T-helper 1 cell treated with Interleukin-12 subunit alpha and Interleukin-12 subunit beta and Interleukin-4 antibody, amounts not matched to agents 30 ng/mL and 1 ng/mL, for 36 hours (primary cell): ENCODE data around the gene TM9SF4. TPM values are rescaled to one million over a fixed set of nuclear protein-coding genes. Genes with fewer than 3 reads are reported as not detected.
"Not testable (repeated sequence)": the region's sequence is repeated elsewhere in the genome, so short reads cannot be mapped to it uniquely, and the experiment has no call there.

ENCODE experiments used
- intact Hi-C: fragments of 100-400 bp; cut with micrococcal nuclease; formaldehyde crosslinking; loops from one replicate; pipeline ENCODE4 v1.15.1; 2024
- total RNA-seq: library from RNA; stranded (reverse); gene quantifications from 2 replicates; pipeline ENCODE4 v1.2.3, GENCODE V29; 2022

The TM9SF4 gene
- total RNA-seq, 1 donor from 2014 or later = 44.4 TPM

DNA sequence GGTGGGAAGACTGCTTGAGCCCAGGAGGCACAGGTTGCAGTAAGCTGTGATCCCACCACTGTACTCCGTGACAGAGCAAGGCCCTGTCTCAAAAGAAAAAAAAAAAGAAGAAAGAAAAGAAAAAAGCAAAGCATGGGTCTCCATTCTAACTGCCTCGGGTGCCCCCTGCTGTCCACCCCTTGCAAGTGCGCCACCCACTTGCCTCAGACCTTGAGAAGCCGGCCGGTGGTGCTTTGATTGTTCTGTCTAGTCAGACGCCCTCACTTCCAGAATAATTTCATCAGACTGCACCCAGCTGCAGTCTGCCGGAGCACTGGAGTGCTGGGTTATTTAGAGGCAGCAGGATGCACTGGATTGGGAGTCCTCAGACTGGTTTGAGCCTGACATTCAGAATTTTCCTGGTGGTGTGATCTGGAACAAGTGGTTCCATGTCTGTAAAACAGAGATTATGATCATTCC, 17.6 kb upstream of the TM9SF4 start:
- intact Hi-C loops = loop anchor here (1.0 kb wide), 5 partner anchors 61 to 561 kb away; partner anchors contain the start of gene PDRG1

DNA sequence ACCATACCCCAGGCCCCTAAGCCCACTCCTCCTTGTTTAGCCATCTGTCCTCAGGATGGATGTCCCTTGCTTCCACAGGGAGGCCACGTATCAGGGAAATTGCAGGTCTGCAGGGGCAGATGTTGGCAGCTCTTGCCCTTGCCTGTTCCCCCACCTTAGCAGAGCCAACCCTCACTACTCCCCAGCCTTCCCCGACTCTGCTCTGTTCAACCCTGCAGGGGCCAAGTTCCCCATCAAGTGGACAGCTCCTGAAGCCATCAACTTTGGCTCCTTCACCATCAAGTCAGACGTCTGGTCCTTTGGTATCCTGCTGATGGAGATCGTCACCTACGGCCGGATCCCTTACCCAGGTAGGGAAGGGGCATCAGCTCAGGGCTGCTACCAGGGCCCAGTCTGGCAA, 10.7 kb upstream of the TM9SF4 start:
- intact Hi-C loops = no loop called here

DNA sequence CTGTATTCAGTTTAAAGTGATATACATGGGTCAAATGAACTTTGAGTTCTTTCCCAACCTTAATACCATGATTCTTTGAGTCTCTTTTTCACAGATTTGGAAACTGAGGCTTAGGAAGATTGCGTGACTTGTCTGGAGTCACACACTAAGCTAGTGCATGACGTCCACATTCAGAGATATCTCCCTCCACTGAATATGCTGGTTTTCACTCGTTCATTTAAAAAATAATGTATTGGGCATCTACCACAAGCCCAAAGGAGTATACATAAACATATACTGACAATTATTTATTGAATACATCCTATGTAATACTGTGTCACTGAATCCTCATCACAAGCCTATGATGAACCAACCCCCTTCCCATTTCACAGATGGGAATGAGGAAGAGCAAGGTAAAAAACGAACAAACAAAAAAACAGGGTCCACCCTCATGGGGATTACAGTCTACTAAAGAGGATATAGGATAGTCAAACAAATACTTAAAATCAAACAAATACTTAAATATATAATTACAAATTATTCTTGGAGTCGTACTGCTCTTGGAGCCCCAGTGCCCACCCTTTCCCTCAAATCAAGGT, 611 bp upstream of the TM9SF4 start:
- intact Hi-C loops = loop anchor here (1.0 to 2.0 kb wide), 6 partner anchors 98 to 426 kb away; partner anchors contain the start of genes ASXL1, KIF3B, PDRG1 and PLAGL2

DNA sequence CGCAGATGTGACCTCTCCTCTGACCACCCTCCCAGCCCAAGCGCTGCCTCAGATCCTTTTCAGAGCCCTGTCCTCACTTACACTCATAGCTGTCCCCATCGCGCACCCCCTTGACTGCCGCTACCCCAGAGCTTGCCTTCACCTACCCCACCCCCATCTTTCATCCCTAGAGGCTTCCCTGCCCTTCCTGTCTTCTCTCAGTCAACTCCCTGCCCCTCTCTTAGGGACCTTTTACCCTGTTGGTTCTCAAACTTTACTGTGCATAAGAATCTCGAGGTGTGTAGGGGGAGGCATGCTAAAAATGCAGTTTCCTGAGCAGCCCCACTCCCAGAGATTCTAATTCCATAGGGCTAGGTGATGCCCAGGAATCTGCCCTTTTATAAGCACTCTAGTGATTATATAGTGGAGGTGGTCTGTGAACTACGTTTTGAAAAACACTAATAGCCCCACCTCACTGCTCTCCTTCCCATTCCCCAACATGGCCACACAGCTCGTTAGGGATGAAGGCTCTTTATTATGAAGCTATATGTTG, 725 bp downstream of the TM9SF4 start:
- intact Hi-C loops = no loop called here

DNA sequence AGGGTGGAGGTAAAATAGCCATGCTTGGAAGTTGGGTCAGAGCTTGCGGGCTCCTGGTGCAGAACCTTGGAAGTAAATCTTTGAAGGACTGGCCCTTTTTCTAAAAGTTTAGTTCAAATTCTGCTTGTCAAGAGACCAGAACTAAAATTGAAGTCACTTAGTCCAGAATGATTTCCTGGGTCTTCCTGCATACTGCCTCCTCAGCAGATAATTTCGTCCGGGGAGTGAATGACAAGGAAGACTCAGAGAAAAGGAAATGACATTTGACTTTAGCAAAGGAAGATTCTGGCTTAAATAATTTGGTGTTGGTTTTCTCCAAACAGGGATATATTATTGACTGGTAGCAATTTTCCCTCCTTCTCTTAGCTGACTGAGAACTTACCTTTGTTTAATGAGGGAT, 1.2 kb downstream of the TM9SF4 start:
- intact Hi-C loops = no loop called here

DNA sequence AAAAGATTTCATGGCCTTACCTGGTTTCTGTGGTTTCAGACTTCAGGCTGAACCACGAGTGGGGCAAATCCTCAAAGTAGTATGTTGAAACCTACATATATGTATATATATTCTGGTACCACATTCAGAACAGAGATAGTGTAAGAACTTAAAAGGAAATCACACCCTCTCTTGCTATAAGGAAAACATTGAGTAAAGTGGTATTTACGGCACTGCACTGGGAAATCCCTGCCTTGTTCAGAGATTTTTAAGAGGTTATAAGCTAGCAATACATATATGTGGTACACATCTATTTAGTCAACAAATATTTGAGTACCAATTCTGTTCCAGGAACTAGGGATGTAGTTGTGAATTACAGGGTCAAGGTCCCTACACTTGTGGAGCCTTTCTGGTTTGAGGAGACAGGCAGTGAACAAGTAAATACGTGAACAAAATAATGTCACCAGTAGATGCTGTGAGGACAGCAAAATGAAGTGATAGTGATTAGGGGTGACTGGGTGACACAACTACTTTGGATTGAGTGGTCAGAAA, 1.7 kb downstream of the TM9SF4 start:
- intact Hi-C loops = no loop called here

DNA sequence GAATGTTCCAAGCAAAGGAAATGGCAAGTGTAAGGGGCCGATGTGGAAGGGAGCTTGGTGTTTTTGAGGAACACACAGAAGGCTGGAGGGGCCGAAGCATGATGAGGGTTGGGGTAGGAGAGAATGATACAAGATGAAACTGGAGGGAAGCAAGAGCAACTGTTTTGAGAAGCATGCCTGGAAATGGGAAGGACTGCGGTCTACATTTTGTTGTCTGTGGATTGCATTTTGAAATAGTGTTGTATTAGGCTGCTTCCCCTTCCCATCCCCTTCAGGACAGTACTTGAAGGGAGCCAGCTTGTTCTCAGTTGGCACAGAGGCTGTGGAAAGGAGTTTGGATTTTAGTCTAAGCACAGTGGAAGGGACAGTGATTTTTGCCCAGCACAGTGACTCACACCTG, 2.2 kb downstream of the TM9SF4 start:
- intact Hi-C loops = no loop called here

DNA sequence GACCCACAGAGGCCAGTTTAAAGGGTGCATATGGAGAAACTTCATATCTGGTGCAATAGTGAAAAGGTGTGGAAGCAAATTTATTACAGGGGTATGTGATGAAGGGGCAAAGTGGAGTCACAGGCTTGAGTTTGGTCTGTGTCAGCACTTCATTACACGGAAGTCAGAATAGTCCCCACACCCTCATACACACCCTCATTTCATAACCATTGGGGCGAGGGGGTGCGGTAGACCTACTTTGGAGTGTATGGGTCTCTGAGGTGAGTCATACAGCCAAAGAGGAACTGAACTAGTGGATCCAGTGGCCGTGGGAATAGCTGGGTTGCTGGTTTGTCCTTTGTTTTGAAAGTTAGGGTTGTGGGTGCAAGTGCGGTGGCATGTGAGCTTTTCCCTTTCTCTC, 3.3 kb downstream of the TM9SF4 start:
- intact Hi-C loops = no loop called here

DNA sequence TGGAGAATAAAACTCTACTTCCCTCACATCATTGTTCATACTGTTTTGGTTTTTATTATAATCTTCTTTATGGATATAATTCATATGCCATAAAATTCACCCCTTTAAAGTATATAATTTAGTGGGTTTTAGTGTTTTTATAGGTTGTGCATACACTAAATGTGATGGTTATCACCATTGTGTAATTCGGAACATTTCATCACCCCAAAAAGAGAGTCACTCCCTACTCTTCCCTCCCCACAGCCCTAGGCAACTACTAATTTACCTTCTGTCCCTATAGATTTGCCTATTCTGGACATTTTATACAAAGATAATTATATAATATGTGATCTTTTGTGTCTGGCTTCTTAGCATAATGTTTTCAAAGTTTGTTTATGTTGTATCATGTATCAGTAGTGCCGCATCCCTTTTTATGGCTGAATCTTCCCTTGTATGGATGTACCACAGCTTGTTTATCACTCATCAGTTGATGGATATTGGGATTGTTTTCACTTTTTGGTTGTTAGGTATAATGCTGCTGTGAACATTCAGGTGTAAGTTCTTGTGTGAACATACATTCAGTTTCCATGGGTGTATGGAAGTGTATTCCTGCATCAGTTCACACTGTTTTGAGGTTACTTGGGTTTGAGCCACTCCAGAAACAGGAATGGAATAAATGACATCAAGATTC, 4.2 kb downstream of the TM9SF4 start:
- intact Hi-C loops = no loop called here

DNA sequence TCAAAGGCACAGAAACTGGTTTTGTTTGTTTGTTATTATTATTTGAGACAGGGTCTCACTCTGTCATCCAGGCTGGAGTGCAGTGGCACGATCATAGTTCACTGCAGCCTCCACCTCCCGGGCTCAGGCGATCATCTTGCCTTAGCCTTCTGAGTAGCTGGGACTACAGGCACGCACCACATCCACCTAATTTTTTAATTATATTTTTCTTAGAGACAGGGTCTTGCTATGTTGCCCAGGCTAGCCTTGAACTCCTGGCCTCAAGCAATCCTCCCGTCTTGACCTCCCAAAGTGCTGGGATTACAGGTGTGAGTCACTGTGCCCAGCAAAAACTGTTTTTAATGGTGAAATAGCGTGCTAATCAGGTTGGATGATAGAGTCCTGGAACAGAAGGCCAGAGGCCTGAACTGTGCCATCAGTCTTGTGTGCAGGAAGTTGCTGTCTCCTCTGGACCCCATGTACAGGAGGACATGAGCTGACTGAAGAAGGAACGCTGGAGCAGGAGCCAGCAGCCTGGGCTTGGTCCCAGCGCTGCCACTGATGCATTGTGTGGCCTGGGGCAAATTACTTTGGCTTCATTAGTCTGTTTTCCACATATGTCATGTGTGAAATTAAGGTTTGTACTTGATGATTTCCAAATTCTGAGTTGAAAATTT, 4.9 kb downstream of the TM9SF4 start:
- intact Hi-C loops = no loop called here

DNA sequence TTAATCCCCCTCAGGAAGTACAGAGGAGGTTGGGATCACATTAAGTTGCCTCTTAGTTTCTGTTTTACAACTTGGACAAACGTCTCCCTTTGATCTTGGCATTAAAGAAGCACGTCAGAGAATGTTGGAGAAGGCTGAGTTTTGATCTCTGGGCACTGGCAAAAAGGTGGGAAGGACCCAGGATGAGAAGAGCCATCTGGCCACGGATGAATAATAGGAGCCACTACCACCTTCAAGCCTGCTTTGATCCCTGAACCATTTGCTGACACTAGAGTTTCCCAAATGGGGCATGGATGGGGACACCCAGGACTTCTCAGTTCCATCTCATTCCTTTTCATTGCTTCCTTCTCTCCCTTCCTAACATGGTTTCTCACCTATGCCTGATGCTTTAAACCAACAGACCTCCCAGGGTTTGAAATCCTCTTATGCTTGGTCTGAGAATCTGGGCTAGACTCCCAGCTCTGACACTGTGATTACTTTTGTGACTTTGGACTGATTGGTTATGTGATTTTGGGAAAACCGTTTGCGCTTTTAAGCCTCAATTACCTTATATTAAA, 5.8 kb downstream of the TM9SF4 start:
- intact Hi-C loops = no loop called here

DNA sequence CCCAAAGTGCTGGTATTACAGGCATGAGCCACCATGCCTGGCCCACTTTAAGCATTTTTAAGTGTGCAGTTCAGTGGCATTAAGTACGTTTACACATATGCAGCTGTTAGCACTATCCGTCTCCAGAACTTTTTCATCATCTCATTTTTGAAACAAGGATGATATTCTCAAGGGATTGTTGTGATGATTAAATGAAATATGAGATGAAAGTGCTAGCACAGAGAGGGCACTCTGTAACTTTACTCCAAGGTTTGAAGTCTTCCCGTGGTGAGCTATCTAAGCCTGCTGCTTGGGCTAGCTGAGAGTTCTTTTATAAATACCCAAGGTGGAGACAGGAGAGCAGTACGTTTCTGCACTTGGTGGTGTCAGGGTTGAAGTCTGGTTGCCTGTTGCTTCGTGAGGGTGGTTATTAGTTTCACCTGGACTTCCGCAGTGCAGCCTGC, 6.6 kb downstream of the TM9SF4 start:
- intact Hi-C loops = no loop called here

DNA sequence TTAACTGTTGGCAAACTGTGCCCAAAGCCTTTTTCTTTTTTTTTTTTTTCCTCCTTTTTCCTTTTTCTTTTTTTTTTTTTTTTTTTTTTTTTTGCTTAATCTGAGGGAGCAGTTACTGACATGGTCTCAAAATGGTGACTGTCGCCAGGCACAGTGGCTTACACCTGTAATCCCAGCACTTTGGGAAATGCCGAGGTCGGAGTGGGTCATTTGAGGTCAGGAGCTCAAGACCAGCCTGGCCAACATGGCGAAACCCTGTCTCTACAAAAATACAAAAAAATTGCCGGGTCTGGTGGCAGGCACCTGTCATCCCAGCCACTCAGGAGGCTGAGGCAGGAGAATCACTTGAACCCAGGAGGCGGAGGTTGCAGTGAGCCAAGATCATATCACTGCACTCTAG, 7.3 kb downstream of the TM9SF4 start:
- intact Hi-C loops = not testable (repeated sequence)

DNA sequence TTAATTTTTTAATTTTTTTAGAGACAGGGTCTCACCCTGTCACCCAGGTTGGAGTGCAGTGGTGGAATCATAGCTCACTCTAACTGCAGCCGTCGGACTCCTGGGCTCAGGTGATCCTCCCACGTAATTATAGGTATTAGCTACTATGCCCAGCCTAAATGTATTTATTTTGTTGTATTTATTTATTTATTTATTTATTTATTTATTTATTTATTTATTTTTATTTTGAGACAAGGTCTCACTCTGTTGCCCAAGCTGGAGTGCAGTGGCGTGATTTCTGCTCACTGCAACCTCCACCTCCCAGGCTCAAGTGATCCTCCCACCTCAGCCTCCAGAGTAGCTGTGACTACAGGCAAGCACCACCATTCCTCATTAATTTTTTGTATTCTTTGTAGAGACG, 8.9 kb downstream of the TM9SF4 start:
- intact Hi-C loops = not testable (repeated sequence)

DNA sequence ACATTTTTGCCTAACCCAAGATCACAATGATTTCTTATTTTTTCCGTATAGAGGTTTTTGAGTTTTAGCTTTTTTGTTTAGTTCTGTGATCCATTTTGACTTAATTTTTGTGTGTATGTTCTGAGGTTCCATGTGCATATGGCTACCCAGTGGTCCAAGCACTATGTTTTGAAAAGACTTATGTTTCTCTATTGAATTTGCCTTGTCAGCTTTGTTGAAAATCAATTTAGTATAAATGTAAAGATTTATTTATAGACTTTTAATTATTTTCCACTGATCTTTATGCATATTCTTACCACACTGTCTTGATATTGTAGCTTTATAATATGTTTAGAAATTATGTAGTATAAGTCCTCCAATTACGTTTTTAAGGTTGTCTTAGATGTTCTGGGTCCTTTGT, 10.2 kb downstream of the TM9SF4 start:
- intact Hi-C loops = no loop called here

DNA sequence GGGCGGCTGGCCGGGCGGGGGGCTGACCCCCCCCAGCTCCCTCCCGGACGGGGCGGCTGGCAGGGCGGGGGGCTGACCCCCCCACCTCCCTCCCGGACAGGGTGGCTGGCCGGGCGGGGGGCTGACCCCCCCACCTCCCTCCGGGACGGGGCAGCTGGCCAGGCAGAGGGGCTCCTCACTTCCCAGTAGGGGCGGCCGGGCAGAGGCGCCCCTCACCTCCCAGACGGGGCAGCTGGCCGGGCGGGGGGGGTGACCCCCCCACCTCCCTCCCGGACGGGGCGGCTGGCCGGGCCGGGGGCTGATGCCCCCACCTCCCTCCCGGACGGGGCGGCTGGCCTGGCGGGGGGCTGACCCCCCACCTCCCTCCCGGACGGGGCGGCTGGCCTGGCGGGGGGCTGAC, 12.4 kb downstream of the TM9SF4 start:
- intact Hi-C loops = not testable (repeated sequence)

DNA sequence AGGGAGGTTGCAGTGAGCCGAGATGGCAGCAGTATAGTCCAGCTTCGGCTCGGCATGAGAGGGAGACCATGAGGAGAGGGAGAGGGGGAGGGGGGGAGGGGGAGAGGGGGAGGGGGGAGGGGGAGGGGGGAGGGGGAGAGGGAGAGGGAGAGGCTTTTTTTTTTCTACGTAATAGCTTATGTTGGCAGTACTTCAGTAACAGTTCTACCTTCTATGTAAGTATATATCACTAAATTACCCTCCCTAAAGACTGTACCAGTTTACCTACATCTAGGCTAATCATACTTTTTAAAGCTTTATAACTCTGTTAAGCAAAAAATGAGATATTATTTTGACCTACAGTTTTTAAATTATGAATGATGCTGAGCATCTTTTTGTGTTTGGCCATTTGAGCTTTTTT, 13.6 kb downstream of the TM9SF4 start:
- intact Hi-C loops = no loop called here

DNA sequence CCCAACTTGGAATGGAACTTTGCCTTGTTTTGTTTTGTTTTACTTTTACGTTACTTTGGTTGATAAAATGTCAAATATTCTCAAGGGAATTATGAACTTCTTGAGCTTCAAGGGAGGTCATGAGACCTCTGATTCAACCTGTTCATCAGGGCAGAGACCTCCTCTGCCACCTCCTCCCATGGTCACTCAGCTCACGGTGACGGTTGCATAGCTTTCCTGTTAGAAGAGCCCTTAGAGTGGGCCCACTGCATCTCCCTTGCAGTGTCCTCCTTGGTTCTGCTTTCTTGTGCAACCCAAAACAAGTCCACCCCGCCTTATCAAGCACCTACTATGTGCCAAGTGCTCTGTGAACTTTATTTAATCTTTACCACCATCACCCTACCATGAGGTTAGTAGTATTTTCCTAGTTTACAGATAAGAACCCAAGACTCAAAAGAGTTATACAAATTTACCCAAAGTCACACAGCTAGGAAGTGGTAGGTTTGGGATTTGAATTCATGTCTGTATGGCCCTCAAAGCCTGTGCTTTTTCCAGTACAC, 15.5 kb downstream of the TM9SF4 start:
- intact Hi-C loops = no loop called here

DNA sequence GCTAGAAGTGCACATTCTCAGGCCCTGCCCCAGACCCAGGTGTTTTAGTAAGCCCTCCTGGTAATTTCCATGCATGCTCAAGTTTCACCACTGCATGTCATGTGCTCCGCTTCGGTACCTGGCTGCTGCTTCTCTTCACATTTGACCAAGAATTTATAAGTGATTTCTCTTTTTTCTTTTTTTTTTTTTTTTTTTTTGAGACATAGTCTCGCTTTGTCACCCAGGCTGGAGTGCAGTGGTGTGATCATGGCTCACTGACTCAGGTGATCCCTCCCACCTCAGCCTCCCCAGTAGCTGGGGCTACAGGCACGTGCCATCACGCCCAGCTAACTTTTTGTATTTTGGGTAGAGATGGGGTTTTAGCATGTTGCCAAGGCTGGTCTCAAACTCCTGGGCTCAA, 16.0 kb downstream of the TM9SF4 start:
- intact Hi-C loops = no loop called here

DNA sequence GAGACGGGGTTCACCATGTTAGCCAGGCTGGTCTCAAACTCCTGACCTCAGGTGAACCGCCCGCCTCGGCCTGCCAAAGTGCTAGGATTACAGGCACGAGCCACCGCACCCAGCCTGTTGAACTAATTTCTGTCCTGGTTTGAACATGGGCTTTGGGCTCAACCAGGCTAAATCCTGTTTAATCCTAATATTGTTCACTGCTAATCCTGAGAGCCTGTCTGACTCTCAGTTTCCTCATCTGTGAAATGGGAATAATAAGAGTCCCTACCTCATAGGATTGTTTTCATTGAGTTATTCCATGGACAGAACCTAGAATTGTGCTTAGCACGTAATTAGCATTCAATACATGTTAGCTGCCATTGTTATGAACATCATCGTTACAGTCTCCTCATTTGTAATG, 17.4 kb downstream of the TM9SF4 start:
- intact Hi-C loops = no loop called here

DNA sequence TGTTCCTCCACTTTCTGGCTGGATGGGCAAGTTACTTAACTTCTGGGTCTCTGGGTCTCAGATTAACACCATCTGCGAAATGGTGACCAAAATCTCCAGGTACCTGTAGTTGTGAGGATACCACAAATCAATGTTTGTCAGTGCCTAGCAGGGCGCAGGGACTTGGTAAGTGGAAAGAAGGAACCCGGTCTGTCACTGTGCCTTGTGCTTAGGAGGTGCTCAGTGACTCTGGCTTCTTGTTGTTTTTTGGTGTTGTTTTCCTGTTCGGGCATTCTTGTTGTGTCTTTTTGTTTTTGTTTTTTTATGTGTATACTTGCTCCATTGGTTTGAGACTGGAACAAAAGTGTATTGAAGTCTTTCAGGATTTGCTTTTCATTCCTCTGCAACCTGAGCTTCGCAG, 17.8 kb downstream of the TM9SF4 start:
- intact Hi-C loops = no loop called here

DNA sequence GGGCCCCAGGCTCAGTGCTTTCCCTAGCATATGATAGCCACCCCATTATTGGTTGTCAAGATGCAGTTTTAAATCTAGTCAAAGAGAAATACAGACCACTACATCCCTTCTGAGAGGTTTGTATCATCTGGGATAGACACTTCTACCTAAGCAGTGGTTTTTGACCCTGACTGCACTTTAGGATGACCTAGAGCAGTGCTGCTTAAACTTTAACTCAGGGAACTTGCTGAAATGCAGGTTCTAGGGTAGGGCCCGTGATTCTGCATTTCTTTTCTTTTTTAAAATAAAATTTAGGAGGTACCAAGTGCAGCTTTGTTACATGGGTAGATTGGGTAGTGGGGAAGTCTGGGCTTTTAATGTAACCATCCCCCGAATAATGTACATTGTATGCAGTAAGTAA, 18.7 kb downstream of the TM9SF4 start:
- intact Hi-C loops = no loop called here
